Natural killer cell treated with Interleukin-12 subunit alpha and Interleukin-12 subunit beta and Interleukin-15 and Interleukin-18, amount 100 ng/mL, for 72 hours (primary cell): ENCODE results near the gene STK39. TPM values are rescaled to one million over a fixed set of nuclear protein-coding genes. Genes with fewer than 3 reads are reported as not detected.

ENCODE experiments used
- ATAC-seq, 2 donors: fragments of 150-1000 bp; cut with Tn5 transposase in 1 of 2; sonication (Bioruptor Pico), chemical (Tn5 transposase) in 1 of 2; 2 replicates each; pipeline ENCODE4 v1.10.0; 2021
- DNase-seq: peaks from one replicate; pipeline ENCODE4 v3.0.0; 2022; ENCODE audit warnings: low spot score
- H3K27ac Mint-ChIP-seq, 2 donors: 1 replicate in 1 of 2; 2 replicates in 1 of 2; pipeline ENCODE4 v1.8.0; 2022; ENCODE audit warnings: mixed read lengths in 2 of 2, mild to moderate bottlenecking in 1 of 2, moderate library complexity in 1 of 2
- H3K27me3 Mint-ChIP-seq, 2 donors: 1 replicate in 1 of 2; 2 replicates in 1 of 2; pipeline ENCODE4 v1.8.0; 2022; ENCODE audit warnings: mixed read lengths in 2 of 2
- H3K36me3 Mint-ChIP-seq: one replicate; pipeline ENCODE4 v1.8.0; 2022; ENCODE audit warnings: mixed read lengths
- H3K4me1 Mint-ChIP-seq, 2 donors: 1 replicate in 1 of 2; 2 replicates in 1 of 2; pipeline ENCODE4 v1.8.0; 2022; ENCODE audit warnings: low read depth in 2 of 2, mixed read lengths in 2 of 2, mild to moderate bottlenecking in 1 of 2
- H3K4me3 Mint-ChIP-seq: one replicate; pipeline ENCODE4 v1.8.0; 2022; ENCODE audit warnings: mixed read lengths
- H3K9me3 Mint-ChIP-seq: 2 replicates; pipeline ENCODE4 v1.8.0; 2022; ENCODE audit warnings: mixed read lengths
- total RNA-seq, 2 donors: library from RNA; stranded (reverse); gene quantifications; one replicate each; pipeline ENCODE4 v1.2.3, GENCODE V29; 2022

Gene STK39
- total RNA-seq, 2 donors from 2014 or later, result 39.1 to 52.0 TPM

DNA sequence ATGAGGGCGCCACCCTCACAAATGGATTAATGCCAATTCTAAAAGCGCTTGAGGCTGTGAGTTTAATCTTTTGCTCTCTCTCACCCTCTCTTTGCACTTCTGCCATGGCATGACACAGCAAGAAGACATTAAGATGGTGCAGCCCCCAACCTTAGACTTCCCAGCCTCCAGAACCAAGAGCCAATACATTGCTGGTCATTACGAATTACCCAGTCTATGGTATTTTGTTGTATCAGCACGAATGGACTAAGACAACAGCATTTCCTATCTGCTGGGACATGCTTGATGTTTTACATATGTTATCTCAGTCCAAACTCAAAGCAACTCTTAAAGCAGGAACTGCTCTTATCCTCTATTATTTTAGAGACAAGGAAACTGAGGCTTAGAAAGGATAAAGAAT lies 222.9 kb downstream of the STK39 start:
- Mint-ChIP-seq H3K4me1 (peaks cover 24% of the 10 kb centered on the region in 2 donors), H3K27ac (peak overlapping the region in 1 of 2 donors; percentile 9), H3K36me3 (peaks cover 4% of the 10 kb centered on the region), H3K4me3 (no peak overlapping the region), H3K9me3 (no peaks in the 10 kb centered on the region), H3K27me3 (no peaks in the 10 kb centered on the region)
- ATAC-seq, result no peak
- no peak for DNase-seq

DNA sequence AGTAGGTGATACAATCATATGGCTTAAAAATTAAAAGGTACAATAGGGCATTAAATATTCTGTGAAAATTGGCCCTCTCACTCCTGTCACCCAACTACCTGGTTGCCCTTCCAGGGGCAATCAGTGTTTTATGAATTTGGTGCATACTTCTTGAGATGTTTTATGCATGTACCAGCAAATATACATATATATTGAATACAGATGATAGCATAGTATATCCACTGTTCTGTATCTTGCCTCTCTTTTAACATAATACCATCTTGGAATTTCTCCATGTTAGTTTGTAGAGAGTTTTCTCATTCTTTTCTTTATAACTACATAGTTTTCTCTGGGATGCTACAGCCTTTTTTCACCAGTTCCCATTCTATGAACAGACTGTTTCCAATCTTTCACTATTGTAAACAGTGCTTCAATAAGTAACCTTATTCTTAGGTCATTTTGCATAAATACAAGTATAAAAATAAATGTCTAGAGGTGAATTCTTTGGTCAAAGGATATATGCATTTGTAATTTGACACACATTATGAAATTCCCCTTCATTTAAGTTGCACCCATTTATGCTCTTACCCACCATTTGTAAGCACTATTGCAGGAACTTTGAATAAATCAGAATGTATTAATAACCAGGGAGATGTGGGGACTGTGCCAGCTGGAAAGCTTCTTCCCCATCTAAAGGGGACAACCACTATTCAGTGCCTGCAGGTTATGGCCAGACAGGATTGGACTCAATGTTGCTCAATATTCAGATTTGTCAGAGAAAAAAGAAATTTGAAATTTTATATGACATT lies 225.4 kb downstream of the STK39 start:
- H3K27ac Mint-ChIP-seq, result no peak overlapping the region
- no peak overlapping the region for H3K4me3 Mint-ChIP-seq
- DNase-seq, result no peak
- peaks cover 17 to 22% of the 10 kb centered on the region in 2 donors for H3K4me1 Mint-ChIP-seq
- ATAC-seq, result no peak
- peaks cover 4% of the 10 kb centered on the region for H3K36me3 Mint-ChIP-seq
- no peaks in the 10 kb centered on the region for H3K27me3 Mint-ChIP-seq
- no peaks in the 10 kb centered on the region for H3K9me3 Mint-ChIP-seq

DNA sequence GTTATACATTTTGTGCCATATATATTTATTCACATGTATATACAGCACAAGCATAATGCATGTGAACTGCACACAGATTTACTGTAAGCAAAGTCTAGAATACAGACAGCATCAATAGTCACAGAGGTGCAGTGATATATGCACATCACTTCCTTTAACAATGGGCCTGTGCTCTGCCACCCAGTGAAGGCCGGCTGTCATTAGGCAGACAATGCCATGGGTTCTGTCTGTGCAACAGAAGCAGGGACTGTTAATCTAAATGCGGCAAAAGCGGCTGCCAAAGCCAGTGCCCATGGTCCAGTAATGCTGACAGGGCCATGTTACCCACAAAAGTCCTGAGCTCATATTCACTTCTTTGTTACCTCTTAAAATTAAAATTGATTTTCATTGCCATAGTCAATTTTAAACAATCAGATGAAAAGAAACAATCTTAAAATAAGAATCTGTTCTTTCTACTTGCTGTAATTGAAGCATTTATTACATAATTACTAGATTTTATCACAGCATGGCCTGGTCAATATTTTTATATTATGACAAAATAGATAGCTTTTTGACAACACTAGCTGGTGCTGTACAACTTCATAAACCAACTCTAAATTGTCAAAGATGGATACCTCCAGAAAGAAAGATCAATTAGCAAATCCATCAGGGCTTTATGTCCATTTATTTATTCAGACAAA lies 232.0 kb downstream of the STK39 start:
- ATAC-seq, result no peak
- H3K27me3 Mint-ChIP-seq, result no peaks in the 10 kb centered on the region
- no peak for DNase-seq
- no peak overlapping the region for H3K4me3 Mint-ChIP-seq
- H3K9me3 Mint-ChIP-seq, result no peaks in the 10 kb centered on the region
- peaks cover 9 to 13% of the 10 kb centered on the region in 2 donors for H3K4me1 Mint-ChIP-seq
- H3K36me3 Mint-ChIP-seq, result no peaks in the 10 kb centered on the region
- no peak overlapping the region for H3K27ac Mint-ChIP-seq

DNA sequence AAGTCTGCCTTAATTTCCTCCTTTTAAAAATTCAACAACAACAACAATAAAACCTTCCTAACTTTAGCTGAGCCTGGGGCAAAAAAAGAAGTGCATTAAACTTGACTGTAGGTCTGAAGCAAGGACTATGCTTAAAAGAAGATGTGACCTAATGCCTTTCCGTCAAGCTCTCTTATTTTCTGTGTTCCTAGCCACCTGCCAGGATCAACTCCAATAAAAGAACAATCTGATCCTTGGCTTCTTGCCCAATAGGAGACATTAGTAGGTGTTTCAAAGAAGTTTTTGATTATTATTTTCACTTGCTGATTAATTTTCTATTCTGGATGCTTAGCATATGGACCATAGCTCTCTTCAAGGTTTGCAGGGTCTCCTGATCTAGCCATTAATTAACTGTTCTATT lies 237.5 kb downstream of the STK39 start:
- no peak overlapping the region for H3K4me3 Mint-ChIP-seq
- DNase-seq, result no peak
- no peak for ATAC-seq
- no peaks in the 10 kb centered on the region for H3K9me3 Mint-ChIP-seq
- H3K27ac Mint-ChIP-seq, result no peak overlapping the region
- H3K27me3 Mint-ChIP-seq, result no peaks in the 10 kb centered on the region
- H3K36me3 Mint-ChIP-seq, result peaks cover 11% of the 10 kb centered on the region
- H3K4me1 Mint-ChIP-seq, result peaks cover 23 to 24% of the 10 kb centered on the region in 2 donors

DNA sequence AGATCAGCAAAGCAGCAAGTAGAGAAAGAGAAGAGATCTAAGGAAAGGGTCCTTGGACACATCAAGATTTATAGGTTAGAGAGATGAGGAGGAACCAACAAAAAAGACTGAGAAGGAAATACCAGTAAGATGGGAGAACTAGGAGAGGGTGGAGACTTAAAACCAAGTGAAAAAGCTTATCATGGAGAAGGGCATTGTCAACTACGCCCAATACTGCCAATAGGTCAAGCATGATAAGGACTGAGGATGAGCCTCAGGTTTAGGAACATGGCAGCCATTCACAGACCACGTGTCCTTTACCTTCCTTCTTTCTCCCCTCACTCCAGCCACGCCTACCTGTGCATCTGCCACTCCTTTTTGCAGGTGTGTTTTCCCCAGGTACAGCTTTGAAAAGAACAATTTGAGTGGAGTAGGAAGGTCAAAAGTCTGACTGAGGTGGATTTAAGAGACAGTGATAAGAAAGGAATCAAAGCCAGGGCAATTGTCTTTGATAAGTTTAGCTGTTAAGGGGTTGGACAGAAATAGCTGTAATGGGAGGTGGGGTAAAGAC lies 238.7 kb downstream of the STK39 start:
- H3K4me1 Mint-ChIP-seq, result peaks cover 25 to 26% of the 10 kb centered on the region in 2 donors
- peaks cover 17% of the 10 kb centered on the region for H3K36me3 Mint-ChIP-seq
- no peak for DNase-seq
- H3K9me3 Mint-ChIP-seq, result no peaks in the 10 kb centered on the region
- peak overlapping the region in 1 of 2 donors; percentile 1 for H3K27ac Mint-ChIP-seq
- H3K27me3 Mint-ChIP-seq, result no peaks in the 10 kb centered on the region
- no peak overlapping the region for H3K4me3 Mint-ChIP-seq
- no peak for ATAC-seq

DNA sequence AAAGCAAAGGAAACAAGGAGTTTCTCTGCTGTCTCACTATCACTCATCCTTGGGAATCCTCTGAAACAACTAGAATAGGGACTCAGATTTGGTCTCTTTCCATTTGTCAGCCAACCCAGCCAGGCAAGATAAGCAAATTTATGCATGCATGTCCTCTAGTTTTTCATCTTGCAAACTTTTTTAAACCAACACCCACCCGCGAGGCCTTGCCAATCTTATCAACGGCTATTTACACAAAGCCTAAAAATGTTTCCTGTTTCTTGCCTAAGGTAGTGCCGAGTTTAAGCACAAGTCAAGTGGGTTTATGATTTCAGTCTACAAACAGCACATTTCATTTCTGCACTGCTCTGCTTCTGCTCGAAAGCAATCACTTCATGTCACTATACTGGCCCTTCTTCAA lies 240.9 kb downstream of the STK39 start:
- DNase-seq (no peak), ATAC-seq (no peak)
- Mint-ChIP-seq H3K27ac (peak overlapping the region in 1 of 2 donors; percentile 52), H3K27me3 (no peaks in the 10 kb centered on the region), H3K4me1 (peaks cover 30 to 31% of the 10 kb centered on the region in 2 donors), H3K4me3 (no peak overlapping the region), H3K36me3 (peaks cover 17% of the 10 kb centered on the region), H3K9me3 (no peaks in the 10 kb centered on the region)

DNA sequence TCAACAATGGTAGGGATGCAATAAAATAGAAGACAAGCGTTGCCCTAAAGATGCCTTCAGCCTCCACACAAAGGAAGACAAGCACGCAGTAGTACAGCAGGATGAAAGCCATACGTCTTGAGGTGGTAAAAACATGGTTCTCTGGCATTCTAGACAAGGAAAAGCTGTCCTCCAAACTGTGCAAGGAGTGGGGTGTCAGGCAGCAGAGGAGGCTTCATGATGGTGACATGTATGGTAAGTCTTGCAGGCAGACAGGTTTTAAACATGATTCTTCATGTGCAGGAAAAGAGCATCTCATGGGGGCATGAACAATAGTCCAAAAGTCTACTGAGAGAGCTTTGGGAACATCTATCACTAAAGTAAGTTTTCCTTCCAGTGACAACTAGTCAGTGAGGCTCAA lies 241.8 kb downstream of the STK39 start:
- peaks cover 17% of the 10 kb centered on the region for H3K36me3 Mint-ChIP-seq
- H3K27ac Mint-ChIP-seq, result peak overlapping the region; percentile 1 to 4
- H3K4me1 Mint-ChIP-seq, result peaks cover 34 to 36% of the 10 kb centered on the region in 2 donors

DNA sequence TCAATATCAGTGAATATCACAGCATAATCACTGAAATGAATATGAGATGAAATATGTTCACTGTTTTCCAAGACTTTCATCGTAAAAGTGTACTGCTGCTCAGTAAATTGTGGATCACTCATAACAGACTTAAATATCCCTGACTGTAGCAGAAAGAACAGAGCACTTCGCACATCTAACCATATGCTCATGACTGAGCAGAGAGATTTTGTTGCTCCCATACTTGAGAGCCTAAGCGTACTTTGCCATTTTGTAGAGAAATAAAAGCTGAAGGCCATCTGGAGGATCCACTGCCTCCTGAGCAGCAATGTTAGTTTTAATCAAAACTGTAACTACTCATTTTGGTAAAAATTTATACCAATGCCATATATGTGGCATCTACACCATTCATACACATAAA lies 243.5 kb downstream of the STK39 start:
- no peaks in the 10 kb centered on the region for H3K9me3 Mint-ChIP-seq
- no peak overlapping the region for H3K4me3 Mint-ChIP-seq
- peaks cover 17% of the 10 kb centered on the region for H3K36me3 Mint-ChIP-seq
- H3K27me3 Mint-ChIP-seq, result no peaks in the 10 kb centered on the region
- DNase-seq, result no peak
- peaks cover 35 to 37% of the 10 kb centered on the region in 2 donors for H3K4me1 Mint-ChIP-seq
- H3K27ac Mint-ChIP-seq, result peak overlapping the region; percentile 9 to 34
- no peak for ATAC-seq

More for the DNA sequence above, 241.8 kb downstream of the STK39 start:
- no peak overlapping the region for H3K4me3 Mint-ChIP-seq
- DNase-seq, result no peak
- no peaks in the 10 kb centered on the region for H3K9me3 Mint-ChIP-seq
- H3K27me3 Mint-ChIP-seq, result no peaks in the 10 kb centered on the region
- ATAC-seq, result no peak

DNA sequence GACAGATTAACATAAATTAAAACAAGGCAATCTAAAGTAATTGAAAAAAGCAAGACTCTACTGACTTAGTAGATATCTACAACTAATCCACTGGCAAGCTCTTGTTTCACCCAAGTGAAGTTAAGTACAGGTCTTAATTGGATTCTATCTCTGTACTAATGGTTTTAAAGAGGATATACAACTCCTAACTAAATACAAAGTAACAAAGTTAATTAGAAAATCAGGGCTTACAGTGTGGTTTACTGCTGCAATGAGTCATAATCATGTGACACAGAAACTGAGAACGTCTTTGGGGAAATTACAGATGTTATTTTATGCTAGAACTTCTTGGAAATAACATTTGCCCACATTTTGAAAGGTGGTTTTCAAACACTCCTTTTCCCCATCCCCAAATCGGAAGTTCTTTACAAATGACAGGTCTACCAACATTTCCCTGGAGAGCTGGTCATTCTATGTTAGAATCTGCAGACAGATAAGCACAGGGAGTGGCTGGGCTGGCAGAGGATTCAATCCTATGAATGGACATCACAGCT lies 245.3 kb downstream of the STK39 start:
- Mint-ChIP-seq H3K36me3 (peaks cover 6% of the 10 kb centered on the region), H3K4me3 (peak overlapping the region; percentile 74), H3K4me1 (peaks cover 25 to 31% of the 10 kb centered on the region in 2 donors), H3K27me3 (no peaks in the 10 kb centered on the region), H3K9me3 (no peaks in the 10 kb centered on the region), H3K27ac (peak overlapping the region; percentile 74 to 91)
- peak; percentile 76 to 83 for ATAC-seq
- peak; percentile 63 for DNase-seq

DNA sequence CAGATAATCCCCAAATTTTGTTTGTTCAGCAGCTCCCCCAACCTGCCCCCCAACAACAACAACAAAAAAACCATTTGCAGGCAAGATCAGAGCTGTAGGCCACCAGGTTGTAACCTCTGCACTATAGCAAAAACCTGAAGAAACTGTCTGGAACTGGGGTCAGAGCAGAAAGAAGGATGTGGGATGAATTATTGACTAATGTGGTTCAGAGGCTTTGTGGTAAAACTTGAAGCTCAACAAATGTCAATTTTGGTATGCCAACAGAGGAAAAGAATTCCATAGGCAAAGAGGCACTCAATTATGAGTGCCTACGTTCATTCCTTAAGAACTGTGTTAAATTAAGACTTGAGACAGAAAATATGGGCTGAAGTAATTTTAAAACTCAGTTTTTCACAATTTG lies 255.1 kb downstream of the STK39 start:
- DNase-seq (no peak), ATAC-seq (no peak)
- H3K4me1 Mint-ChIP-seq, result peaks cover 4 to 14% of the 10 kb centered on the region in 2 donors
- H3K4me3 Mint-ChIP-seq, result no peak overlapping the region
- H3K27me3 Mint-ChIP-seq, result no peaks in the 10 kb centered on the region
- H3K27ac Mint-ChIP-seq, result no peak overlapping the region
- no peaks in the 10 kb centered on the region for H3K36me3 Mint-ChIP-seq
- H3K9me3 Mint-ChIP-seq, result no peaks in the 10 kb centered on the region

DNA sequence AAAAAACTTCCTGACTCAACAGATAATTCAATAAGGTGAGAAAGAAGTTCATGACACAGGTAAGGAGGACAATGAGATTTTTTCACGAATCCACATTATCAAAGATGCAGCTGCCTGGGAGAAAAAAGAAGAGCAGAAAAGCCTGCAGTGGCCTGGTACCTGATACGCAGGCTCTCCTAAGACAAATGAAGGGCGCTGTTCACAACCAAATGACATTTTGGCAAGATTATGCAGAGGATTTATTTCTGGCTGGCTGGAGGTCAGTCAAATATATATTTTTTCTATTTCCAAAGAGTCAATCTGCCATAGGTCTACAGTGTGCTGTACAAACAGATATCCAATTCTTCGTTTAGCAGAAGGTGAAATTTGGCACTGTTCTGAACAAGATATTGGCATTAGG lies 257.3 kb downstream of the STK39 start:
- Mint-ChIP-seq H3K9me3 (no peaks in the 10 kb centered on the region), H3K27ac (peak overlapping the region in 1 of 2 donors; percentile 27), H3K4me1 (peaks cover 4 to 20% of the 10 kb centered on the region in 2 donors), H3K36me3 (no peaks in the 10 kb centered on the region), H3K27me3 (no peaks in the 10 kb centered on the region), H3K4me3 (no peak overlapping the region)
- ATAC-seq, result no peak
- DNase-seq, result no peak

DNA sequence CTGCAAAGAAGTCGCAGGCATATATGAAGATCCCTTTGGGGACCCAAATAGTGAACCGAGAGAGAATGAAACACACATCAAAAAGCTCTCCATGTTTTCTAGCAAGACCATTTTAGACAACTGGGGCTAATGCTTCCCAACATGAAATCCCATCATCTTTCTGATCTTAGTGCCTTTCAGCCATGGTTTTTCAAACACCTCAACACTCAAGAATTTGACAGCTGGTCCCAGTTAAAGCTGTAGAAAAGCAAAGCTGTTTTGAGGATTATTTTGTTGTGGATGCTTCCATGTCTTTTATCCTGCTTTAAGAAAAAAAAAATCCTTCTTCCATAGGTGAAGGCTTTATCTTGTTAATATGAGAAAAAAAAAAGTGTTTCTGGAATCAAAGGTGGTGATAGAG lies 259.1 kb downstream of the STK39 start:
- H3K9me3 Mint-ChIP-seq, result no peaks in the 10 kb centered on the region
- H3K27me3 Mint-ChIP-seq, result no peaks in the 10 kb centered on the region
- ATAC-seq (no peak), DNase-seq (no peak)
- H3K4me1 Mint-ChIP-seq, result peaks cover 4 to 25% of the 10 kb centered on the region in 2 donors
- no peak overlapping the region for H3K4me3 Mint-ChIP-seq
- no peak overlapping the region for H3K27ac Mint-ChIP-seq
- peaks cover 5% of the 10 kb centered on the region for H3K36me3 Mint-ChIP-seq

DNA sequence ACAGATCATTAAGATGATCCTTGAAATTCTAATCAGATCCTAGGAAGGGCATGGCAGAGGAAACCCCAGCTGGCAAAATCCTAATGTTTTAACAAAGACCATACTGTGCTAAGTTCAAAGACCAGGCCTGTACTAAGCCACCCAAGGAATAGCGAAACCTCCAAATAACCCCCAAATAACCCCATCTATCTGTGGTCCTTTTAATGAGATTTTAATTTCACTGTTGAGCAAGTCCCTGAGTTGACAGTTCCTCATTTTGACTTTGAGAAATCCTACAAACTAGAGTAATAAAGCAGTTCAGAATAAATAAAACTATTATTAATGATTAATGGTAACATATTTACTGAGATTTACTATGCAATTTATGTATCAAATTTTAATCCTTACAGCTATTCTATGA lies 259.8 kb downstream of the STK39 start:
- peaks cover 4 to 25% of the 10 kb centered on the region in 2 donors for H3K4me1 Mint-ChIP-seq
- ATAC-seq, result no peak

DNA sequence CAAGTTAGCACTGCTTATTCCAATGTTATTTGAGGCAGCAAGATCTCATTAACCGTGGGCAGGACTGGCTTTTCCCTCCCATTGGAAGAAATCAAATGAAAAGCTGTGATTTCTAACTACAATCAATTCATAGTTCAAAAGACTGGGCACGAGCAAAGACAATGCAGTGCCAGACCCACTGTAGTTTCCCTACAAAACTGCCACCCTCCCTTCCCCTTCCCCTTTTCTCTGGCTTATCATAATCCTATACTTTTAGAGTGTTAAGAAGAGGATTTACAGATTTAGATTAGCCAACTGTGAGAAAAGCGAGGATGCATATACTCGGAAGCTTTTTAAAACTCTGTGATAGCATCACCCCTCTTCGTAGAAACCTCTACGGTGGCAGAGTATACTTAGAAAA lies 260.4 kb downstream of the STK39 start:
- H3K36me3 Mint-ChIP-seq, result peaks cover 5% of the 10 kb centered on the region
- no peaks in the 10 kb centered on the region for H3K9me3 Mint-ChIP-seq
- H3K4me1 Mint-ChIP-seq, result peaks cover 4 to 21% of the 10 kb centered on the region in 2 donors
- ATAC-seq (no peak), DNase-seq (no peak)
- no peaks in the 10 kb centered on the region for H3K27me3 Mint-ChIP-seq
- no peak overlapping the region for H3K4me3 Mint-ChIP-seq
- H3K27ac Mint-ChIP-seq, result no peak overlapping the region

More for the DNA sequence above, 259.8 kb downstream of the STK39 start:
- no peak overlapping the region for H3K27ac Mint-ChIP-seq
- H3K9me3 Mint-ChIP-seq, result no peaks in the 10 kb centered on the region
- H3K27me3 Mint-ChIP-seq, result no peaks in the 10 kb centered on the region
- peaks cover 5% of the 10 kb centered on the region for H3K36me3 Mint-ChIP-seq
- no peak for DNase-seq
- no peak overlapping the region for H3K4me3 Mint-ChIP-seq
